ENCODE results near the gene ATF6B. TPM values are rescaled to one million over a fixed set of nuclear protein-coding genes. Genes with fewer than 3 reads are reported as not detected.
"Not testable (repeated sequence)": the region's sequence is repeated elsewhere in the genome, so short reads cannot be mapped to it uniquely, and the experiment has no call there.

ATF6B gene
- total RNA-seq, 2 donors from 2014 or later = 54.5 to 60.3 TPM

- no peaks in the 10 kb centered on the region for H3K36me3 Mint-ChIP-seq (ENCODE audit: low read depth)
- peaks cover 50% of the 10 kb centered on the region for H3K4me1 Mint-ChIP-seq
- no peaks in the 10 kb centered on the region for H3K9me3 ChIP-seq (ENCODE audit: control insufficient read depth, low read length)
- no peaks in the 10 kb centered on the region for H3K36me3 ChIP-seq (ENCODE audit: control insufficient read depth, insufficient read depth, low read length)
- H3K27me3 ChIP-seq (ENCODE audit: control insufficient read depth, insufficient read depth, low read length, poor library complexity, severe bottlenecking) = no peaks in the 10 kb centered on the region
- no peaks in the 10 kb centered on the region for H3K9me3 Mint-ChIP-seq
- peak overlapping the region; percentile 87 for H3K27ac Mint-ChIP-seq
- peaks cover 3% of the 10 kb centered on the region for H3K4me1 ChIP-seq (ENCODE audit: control insufficient read depth, insufficient read depth, low read length)
- no peak overlapping the region for H3K27ac ChIP-seq (ENCODE audit: low read depth, low read length)
- no peak for TF ChIP-seq CTCF (conservative IDR thresholded peaks at IDR 0.05)
- peak overlapping the region; percentile 50 for H3K4me3 ChIP-seq (ENCODE audit: low read length)
- no peak for DNase-seq
- peaks cover 22% of the 10 kb centered on the region for H3K27me3 Mint-ChIP-seq (ENCODE audit: insufficient read depth)
- H3K9ac ChIP-seq (ENCODE audit: extremely low read depth, low read length, poor library complexity, severe bottlenecking) = peak overlapping the region; percentile 45
- WGBS, 2 experiments (ENCODE audit: insufficient coverage in 1 of 2, insufficient read length in 1 of 2) = 64 to 100% methylated on average over 1 of the region's 1 CpG
- H3K4me3 Mint-ChIP-seq = peak overlapping the region; percentile 2
Observed at GRCh38 chr6:32146287-32146686, 18.2 kb upstream of the ATF6B start.

DNA sequence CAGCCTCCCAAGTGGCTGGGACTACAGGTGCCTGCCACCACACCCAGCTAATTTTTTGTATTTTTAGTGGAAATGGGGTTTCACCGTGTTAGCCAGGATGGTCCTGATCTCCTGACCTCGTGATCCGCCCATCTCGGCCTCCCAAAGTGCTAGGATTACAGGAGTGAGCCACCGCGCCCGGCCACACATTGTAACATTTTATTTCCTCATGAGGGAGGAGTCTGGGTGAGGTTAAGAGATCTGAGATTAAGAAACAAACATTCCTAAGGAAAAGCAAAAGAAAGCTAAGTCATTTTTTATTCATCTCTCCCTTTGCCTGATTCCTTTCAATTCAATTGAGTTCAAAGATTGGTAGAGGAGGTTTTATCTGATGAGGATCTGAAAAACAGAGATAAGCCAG, 16.2 kb upstream of the ATF6B start:
- H3K27ac ChIP-seq (ENCODE audit: low read depth, low read length); H3K36me3 Mint-ChIP-seq (ENCODE audit: low read depth); H3K4me3 ChIP-seq (ENCODE audit: low read length); H3K9me3 ChIP-seq (ENCODE audit: control insufficient read depth, low read length); H3K9ac ChIP-seq (ENCODE audit: extremely low read depth, low read length, poor library complexity, severe bottlenecking); H3K9me3 Mint-ChIP-seq; H3K27ac Mint-ChIP-seq; DNase-seq; H3K36me3 ChIP-seq (ENCODE audit: control insufficient read depth, insufficient read depth, low read length); H3K4me3 Mint-ChIP-seq; H3K27me3 ChIP-seq (ENCODE audit: control insufficient read depth, insufficient read depth, low read length, poor library complexity, severe bottlenecking); H3K27me3 Mint-ChIP-seq (ENCODE audit: insufficient read depth): not testable (repeated sequence)
- peaks cover 11% of the 10 kb centered on the region for H3K4me1 ChIP-seq (ENCODE audit: control insufficient read depth, insufficient read depth, low read length)
- peaks cover 44% of the 10 kb centered on the region for H3K4me1 Mint-ChIP-seq
- WGBS, 2 experiments (ENCODE audit: insufficient coverage in 1 of 2, insufficient read length in 1 of 2) = 86 to 95% methylated on average over 3 to 7 of the region's 7 CpGs

DNA sequence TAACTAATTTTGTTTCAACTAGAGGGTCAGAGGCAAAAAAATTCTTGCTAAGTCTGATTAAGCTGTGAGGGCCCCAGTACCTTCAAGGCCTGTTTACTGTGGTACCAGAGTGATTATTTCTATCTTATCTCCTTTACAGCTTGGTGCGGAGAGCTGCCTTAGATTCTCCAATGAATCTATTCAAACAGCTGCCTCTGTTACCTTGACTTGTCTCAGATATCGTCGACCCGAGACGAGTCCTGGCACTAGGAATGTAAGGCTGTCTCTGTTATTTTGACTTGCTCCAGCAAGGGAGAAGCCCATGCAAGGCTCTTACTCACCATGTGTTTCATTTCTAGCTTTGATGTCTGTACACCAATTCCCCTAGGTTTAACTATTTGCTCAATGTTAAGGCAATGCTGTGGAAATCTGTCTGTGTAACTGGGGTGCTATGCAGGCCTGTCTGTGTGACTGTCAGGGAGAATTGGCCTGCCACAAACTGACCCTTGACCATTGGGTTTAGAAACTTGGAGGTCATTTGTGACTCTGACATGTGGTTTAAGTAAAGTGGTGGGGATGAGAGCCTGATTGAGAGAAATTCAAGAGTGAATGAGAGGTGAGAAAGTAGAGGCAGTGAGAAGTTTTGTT, 12.5 kb upstream of the ATF6B start:
- Histone ChIP-seq H3K9me3 (ENCODE audit: control insufficient read depth, low read length) (no peaks in the 10 kb centered on the region), H3K27me3 (ENCODE audit: control insufficient read depth, insufficient read depth, low read length, poor library complexity, severe bottlenecking) (no peaks in the 10 kb centered on the region), H3K36me3 (ENCODE audit: control insufficient read depth, insufficient read depth, low read length) (no peaks in the 10 kb centered on the region), H3K4me1 (ENCODE audit: control insufficient read depth, insufficient read depth, low read length) (peaks cover 9% of the 10 kb centered on the region), H3K27ac (ENCODE audit: low read depth, low read length) (no peak overlapping the region), H3K9ac (ENCODE audit: extremely low read depth, low read length, poor library complexity, severe bottlenecking) (no peak overlapping the region), H3K4me3 (ENCODE audit: low read length) (no peak overlapping the region)
- no peaks in the 10 kb centered on the region for H3K9me3 Mint-ChIP-seq
- no peak for TF ChIP-seq CTCF (conservative IDR thresholded peaks at IDR 0.05)
- H3K4me3 Mint-ChIP-seq = no peak overlapping the region
- peak overlapping the region; percentile 0 for H3K27ac Mint-ChIP-seq
- H3K36me3 Mint-ChIP-seq (ENCODE audit: low read depth) = no peaks in the 10 kb centered on the region
- 65 to 94% methylated on average over 5 of the region's 5 CpGs for WGBS, 2 experiments (ENCODE audit: insufficient coverage in 1 of 2, insufficient read length in 1 of 2)
- H3K4me1 Mint-ChIP-seq = peaks cover 21% of the 10 kb centered on the region
- DNase-seq = no peak
- H3K27me3 Mint-ChIP-seq (ENCODE audit: insufficient read depth) = peaks cover 6% of the 10 kb centered on the region

DNA sequence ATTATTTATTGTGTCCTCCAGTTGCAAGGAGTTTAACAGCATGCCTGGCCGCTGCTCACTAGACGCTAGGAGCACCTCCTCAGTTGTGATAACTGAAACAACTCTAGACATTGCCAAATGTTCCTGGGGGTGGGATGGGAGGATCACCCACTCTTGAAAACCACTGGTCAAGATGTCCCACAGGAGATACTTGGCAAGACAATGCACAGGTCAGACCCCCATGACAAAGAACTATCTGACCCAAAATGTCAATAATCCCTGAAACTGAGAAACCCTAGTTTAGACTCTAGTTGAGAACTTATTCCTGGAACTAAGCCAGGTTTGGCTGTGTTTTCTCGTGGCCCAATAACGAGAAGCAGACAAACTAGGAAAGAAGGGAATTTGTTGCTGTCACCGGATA, 11.5 kb upstream of the ATF6B start:
- Mint-ChIP-seq H3K27me3 (ENCODE audit: insufficient read depth) (peaks cover 12% of the 10 kb centered on the region), H3K36me3 (ENCODE audit: low read depth) (no peaks in the 10 kb centered on the region), H3K4me3 (no peak overlapping the region), H3K4me1 (peaks cover 19% of the 10 kb centered on the region), H3K9me3 (no peaks in the 10 kb centered on the region), H3K27ac (no peak overlapping the region)
- no peaks in the 10 kb centered on the region for H3K27me3 ChIP-seq (ENCODE audit: control insufficient read depth, insufficient read depth, low read length, poor library complexity, severe bottlenecking)
- H3K9ac ChIP-seq (ENCODE audit: extremely low read depth, low read length, poor library complexity, severe bottlenecking) = no peak overlapping the region
- 95 to 96% methylated on average over 4 to 5 of the region's 5 CpGs for WGBS, 2 experiments (ENCODE audit: insufficient coverage in 1 of 2, insufficient read length in 1 of 2)
- DNase-seq = no peak
- H3K4me1 ChIP-seq (ENCODE audit: control insufficient read depth, insufficient read depth, low read length) = peaks cover 7% of the 10 kb centered on the region
- H3K4me3 ChIP-seq (ENCODE audit: low read length) = no peak overlapping the region
- H3K36me3 ChIP-seq (ENCODE audit: control insufficient read depth, insufficient read depth, low read length) = no peaks in the 10 kb centered on the region
- H3K9me3 ChIP-seq (ENCODE audit: control insufficient read depth, low read length) = no peaks in the 10 kb centered on the region
- H3K27ac ChIP-seq (ENCODE audit: low read depth, low read length) = no peak overlapping the region
- TF ChIP-seq CTCF (conservative IDR thresholded peaks at IDR 0.05) = no peak
